Osteoblast (primary cell): Measurements from ENCODE around the gene GFRA1. TPM values are rescaled to one million over a fixed set of nuclear protein-coding genes. Genes with fewer than 3 reads are reported as not detected.

Experiments
- DNase-seq: peaks from one replicate; pipeline ENCODE4 v3.0.0; 2011; ENCODE audit warnings: low spot score, mixed read lengths; ENCODE audit not compliant: insufficient read length; ENCODE audit errors: missing footprints
- H2AFZ ChIP-seq: 2 replicates; pipeline ENCODE4 v1.6.0; 2011; ENCODE audit warnings: mild to moderate bottlenecking, low read length
- H3K27ac ChIP-seq: 2 replicates; pipeline ENCODE4 v1.5.1; 2011; ENCODE audit warnings: mild to moderate bottlenecking, low read depth, low read length, moderate library complexity
- H3K27me3 ChIP-seq: 2 replicates; pipeline ENCODE4 v1.6.0; 2012; ENCODE audit warnings: mild to moderate bottlenecking, control low read depth, inconsistent platforms, low read length, moderate library complexity; ENCODE audit not compliant: insufficient read depth
- H3K36me3 ChIP-seq: 2 replicates; pipeline ENCODE4 v1.5.1; 2011; ENCODE audit warnings: mild to moderate bottlenecking, low read length, control low read depth, moderate library complexity; ENCODE audit not compliant: insufficient read depth
- H3K4me1 ChIP-seq: 2 replicates; pipeline ENCODE4 v1.5.1; 2011; ENCODE audit warnings: mild to moderate bottlenecking, low read length, control low read depth, moderate library complexity; ENCODE audit not compliant: insufficient read depth
- H3K4me2 ChIP-seq: 2 replicates; pipeline ENCODE4 v1.6.0; 2011; ENCODE audit warnings: mild to moderate bottlenecking, low read length; ENCODE audit not compliant: insufficient read depth
- H3K4me3 ChIP-seq: fragments of 200-600 bp; sonication (generic); 3 replicates; pipeline ENCODE4 v1.5.1; 2012; ENCODE audit warnings: mild to moderate bottlenecking, low read length, inconsistent platforms; ENCODE audit not compliant: insufficient read depth
- H3K79me2 ChIP-seq: 2 replicates; pipeline ENCODE4 v1.6.0; 2012; ENCODE audit warnings: mild to moderate bottlenecking, low read length, control low read depth, inconsistent platforms; ENCODE audit not compliant: insufficient read depth
- H3K9me3 ChIP-seq: 2 replicates; pipeline ENCODE4 v1.5.1; 2011; ENCODE audit warnings: low read depth, low read length, control low read depth
- H4K20me1 ChIP-seq: 2 replicates; pipeline ENCODE4 v1.6.0; 2012; ENCODE audit warnings: mild to moderate bottlenecking, low read length, control low read depth; ENCODE audit not compliant: insufficient read depth
- total RNA-seq: library from RNA; depleted of rRNA; stranded (reverse); fragments of >200 nt; gene quantifications from 2 replicates; pipeline ENCODE4 v1.2.3, GENCODE V29; 2012
- TF ChIP-seq, protein P1 (sequence below): IDR thresholded peaks from 2 replicates; pipeline ENCODE4 v1.5.1; 2011; ENCODE audit warnings: mild to moderate bottlenecking, low read depth, low read length, moderate library complexity; ENCODE audit errors: extremely low read depth

Gene GFRA1
- total RNA-seq, 1 donor: 76.0 TPM

DNA sequence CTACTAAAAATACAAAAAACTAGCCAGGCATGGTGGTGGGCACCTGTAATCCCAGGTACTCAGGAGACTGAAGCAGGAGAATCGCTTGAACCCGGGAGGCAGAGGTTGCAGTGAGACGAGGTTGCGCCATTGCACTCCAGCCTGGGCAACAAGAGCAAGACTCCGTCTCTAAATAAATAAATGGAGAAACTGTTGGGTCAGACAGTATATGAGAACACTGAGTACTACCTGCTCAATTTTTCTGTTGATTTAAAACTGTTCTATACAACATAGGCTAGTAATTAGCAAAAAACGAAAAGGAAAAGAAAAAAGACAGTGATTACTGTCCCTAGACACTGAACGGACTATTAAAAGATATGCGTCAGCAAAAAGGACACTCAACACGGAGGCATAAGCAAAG lies 26.7 kb downstream of the GFRA1 start:
- no peaks in the 10 kb centered on the region for H3K4me1 ChIP-seq
- TF ChIP-seq, protein P1, sequence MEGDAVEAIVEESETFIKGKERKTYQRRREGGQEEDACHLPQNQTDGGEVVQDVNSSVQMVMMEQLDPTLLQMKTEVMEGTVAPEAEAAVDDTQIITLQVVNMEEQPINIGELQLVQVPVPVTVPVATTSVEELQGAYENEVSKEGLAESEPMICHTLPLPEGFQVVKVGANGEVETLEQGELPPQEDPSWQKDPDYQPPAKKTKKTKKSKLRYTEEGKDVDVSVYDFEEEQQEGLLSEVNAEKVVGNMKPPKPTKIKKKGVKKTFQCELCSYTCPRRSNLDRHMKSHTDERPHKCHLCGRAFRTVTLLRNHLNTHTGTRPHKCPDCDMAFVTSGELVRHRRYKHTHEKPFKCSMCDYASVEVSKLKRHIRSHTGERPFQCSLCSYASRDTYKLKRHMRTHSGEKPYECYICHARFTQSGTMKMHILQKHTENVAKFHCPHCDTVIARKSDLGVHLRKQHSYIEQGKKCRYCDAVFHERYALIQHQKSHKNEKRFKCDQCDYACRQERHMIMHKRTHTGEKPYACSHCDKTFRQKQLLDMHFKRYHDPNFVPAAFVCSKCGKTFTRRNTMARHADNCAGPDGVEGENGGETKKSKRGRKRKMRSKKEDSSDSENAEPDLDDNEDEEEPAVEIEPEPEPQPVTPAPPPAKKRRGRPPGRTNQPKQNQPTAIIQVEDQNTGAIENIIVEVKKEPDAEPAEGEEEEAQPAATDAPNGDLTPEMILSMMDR: no peak
- H4K20me1 ChIP-seq: no peaks in the 10 kb centered on the region
- no peaks in the 10 kb centered on the region for H3K36me3 ChIP-seq
- no peak overlapping the region for H3K4me3 ChIP-seq
- no peak overlapping the region for H3K27ac ChIP-seq
- H3K4me2 ChIP-seq: no peak overlapping the region
- no peaks in the 10 kb centered on the region for H3K27me3 ChIP-seq
- H3K9me3 ChIP-seq: no peaks in the 10 kb centered on the region
- DNase-seq: no peak
- no peak overlapping the region for H2AFZ ChIP-seq
- H3K79me2 ChIP-seq: no peaks in the 10 kb centered on the region

DNA sequence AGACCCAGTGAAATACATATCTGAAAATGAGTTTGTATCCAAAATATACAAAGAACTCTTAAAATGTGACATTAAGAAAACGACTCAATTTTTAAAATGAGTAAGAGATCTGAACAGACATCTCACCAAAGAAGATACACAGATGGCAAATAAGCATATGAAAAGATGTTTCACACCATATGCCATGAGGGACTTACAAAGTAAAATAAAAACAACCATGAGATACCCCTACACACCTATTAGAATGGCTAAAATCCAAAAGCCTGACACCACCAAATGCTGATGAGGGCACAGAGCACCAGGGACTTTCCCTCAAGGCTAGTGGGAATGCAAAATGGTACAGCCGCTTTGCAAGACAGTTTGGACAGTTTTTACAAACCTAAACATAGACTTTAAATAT lies 27.9 kb downstream of the GFRA1 start:
- Histone ChIP-seq H3K36me3 (no peaks in the 10 kb centered on the region), H3K9me3 (no peaks in the 10 kb centered on the region), H3K27me3 (no peaks in the 10 kb centered on the region), H3K79me2 (no peaks in the 10 kb centered on the region), H3K4me2 (no peak overlapping the region), H3K4me3 (no peak overlapping the region), H3K27ac (no peak overlapping the region), H3K4me1 (no peaks in the 10 kb centered on the region), H4K20me1 (no peaks in the 10 kb centered on the region), H2AFZ (no peak overlapping the region)
- DNase-seq: no peak
- TF ChIP-seq, protein P1: no peak

GRCh38 chr10:116241642-116242410 lies 31.2 kb downstream of the GFRA1 start:
- TF ChIP-seq, protein P1: no peak
- no peak overlapping the region for H3K4me2 ChIP-seq
- no peak for DNase-seq
- no peaks in the 10 kb centered on the region for H4K20me1 ChIP-seq
- no peaks in the 10 kb centered on the region for H3K27me3 ChIP-seq
- no peak overlapping the region for H3K27ac ChIP-seq
- H3K36me3 ChIP-seq: no peaks in the 10 kb centered on the region
- H2AFZ ChIP-seq: no peak overlapping the region
- no peaks in the 10 kb centered on the region for H3K79me2 ChIP-seq
- no peak overlapping the region for H3K4me3 ChIP-seq
- no peaks in the 10 kb centered on the region for H3K9me3 ChIP-seq
- H3K4me1 ChIP-seq: no peaks in the 10 kb centered on the region

DNA sequence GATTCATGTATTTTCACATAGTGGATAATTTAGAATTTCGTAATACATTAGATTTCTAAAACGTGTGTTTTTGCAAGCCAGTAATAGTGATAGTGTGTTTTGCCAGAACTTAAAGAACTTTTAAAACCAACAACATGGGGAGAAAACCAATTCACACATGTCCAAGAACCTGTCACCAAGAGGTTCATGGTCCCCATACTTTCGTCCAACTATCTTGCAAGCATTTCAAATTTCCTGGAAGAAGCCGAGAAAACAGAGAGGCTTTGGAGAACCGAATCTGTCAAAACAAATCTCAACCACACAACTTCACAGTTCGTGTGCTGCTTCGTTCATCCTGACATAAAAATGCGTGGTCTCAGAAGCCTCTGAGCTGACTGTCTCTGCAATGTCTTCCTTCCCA lies 31.9 kb downstream of the GFRA1 start:
- no peak overlapping the region for H3K4me2 ChIP-seq
- no peak for DNase-seq

More for the DNA sequence above, 31.9 kb downstream of the GFRA1 start:
- no peak overlapping the region for H3K27ac ChIP-seq
- no peaks in the 10 kb centered on the region for H3K4me1 ChIP-seq
- H3K27me3 ChIP-seq: no peaks in the 10 kb centered on the region
- H3K36me3 ChIP-seq: no peaks in the 10 kb centered on the region
- TF ChIP-seq, protein P1: no peak
- no peaks in the 10 kb centered on the region for H3K9me3 ChIP-seq
- H3K79me2 ChIP-seq: no peaks in the 10 kb centered on the region
- H3K4me3 ChIP-seq: no peak overlapping the region
- H2AFZ ChIP-seq: no peak overlapping the region
- no peaks in the 10 kb centered on the region for H4K20me1 ChIP-seq
